T-helper 1 cell treated with Interleukin-12 subunit alpha and Interleukin-12 subunit beta and Interleukin-4 antibody, amounts not matched to agents 30 ng/mL and 1 ng/mL, for 36 hours (primary cell): ENCODE results near the gene LHPP. TPM values are rescaled to one million over a fixed set of nuclear protein-coding genes. Genes with fewer than 3 reads are reported as not detected.
"Not testable (repeated sequence)": the region's sequence is repeated elsewhere in the genome, so short reads cannot be mapped to it uniquely, and the experiment has no call there.

ENCODE experiments used
- intact Hi-C: fragments of 100-400 bp; cut with micrococcal nuclease; formaldehyde crosslinking; loops from one replicate; pipeline ENCODE4 v1.15.1; 2024
- total RNA-seq: library from RNA; stranded (reverse); gene quantifications from 2 replicates; pipeline ENCODE4 v1.2.3, GENCODE V29; 2022

LHPP gene
- total RNA-seq, 1 donor from 2014 or later, result 16.8 TPM

DNA sequence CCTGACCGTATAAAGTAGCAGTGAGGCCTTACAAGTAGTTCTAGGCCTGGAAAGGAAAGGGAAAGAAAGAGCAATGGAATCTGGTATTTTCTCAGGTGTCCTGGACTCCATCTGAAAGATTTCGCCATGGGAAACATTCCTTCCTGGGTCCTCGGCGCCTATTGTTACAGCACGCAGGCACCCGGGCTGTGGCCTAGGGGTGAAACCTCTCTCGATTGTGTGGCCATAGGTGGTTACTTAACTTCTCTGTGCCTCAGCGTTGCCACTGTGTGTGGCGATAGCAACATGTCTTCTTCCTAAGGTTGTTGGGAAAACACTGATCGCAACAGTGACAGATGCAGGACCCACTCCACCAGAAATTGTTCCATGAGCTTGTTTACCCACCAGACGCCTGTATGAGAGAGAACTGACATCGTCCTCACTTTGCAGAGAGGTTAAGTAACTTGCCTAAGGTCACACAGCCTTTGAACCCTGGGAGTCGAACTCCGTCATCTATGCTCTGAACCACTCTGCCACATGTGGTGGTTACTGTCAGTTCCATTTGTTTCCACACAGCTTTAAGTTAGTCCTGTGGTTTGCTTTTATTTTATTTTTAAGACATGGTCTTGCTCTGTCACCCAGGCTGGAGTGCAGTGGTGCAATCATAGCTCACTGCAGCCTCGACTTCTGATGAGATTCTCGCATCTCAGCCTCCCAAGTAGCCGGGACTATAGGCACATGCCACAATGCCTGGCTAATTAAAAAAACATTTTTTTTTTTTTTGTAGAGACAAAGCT lies 73.4 kb downstream of the LHPP start:
- intact Hi-C loops, result loop anchor here (5.0 kb wide), 1 partner anchor 92 kb away; no protein-coding TSS in a partner anchor

DNA sequence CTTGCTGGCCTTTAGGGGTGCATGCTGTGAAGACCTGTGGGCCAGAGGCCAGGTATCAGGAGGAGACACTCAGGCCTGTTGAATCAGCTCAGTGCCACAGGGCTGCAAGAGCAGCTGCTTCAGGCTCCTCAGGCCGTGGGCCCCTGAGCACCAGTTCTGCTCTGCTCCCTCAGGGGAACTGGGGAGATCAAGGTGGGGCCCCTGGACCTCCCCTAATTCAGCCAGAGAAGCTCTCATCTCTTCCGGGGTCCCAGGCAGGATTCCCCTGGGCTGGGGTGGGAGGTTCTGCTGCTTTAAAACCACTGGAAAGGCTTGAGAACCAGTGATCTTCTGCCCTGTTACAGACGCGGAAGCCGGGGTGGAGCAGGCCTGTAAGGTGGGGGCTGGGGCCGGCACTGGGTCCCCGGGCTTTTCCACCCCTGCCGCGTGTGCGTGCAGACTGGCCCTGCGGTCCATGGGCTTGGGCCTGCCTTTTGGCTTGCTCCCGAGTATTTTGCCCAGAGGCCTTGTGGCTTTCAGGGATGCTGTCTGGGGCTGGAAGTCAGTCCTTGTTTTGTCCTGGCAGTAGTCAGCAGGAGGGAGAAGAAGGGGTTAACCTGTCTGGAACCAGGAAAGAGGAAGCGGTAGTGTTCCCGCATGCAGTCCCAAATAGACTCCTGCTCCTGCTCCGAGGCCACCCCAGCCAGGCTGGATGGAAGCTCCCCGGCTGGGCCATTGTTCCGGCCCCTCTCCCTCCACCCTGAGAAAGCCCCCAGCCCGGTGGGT lies 74.3 kb downstream of the LHPP start:
- intact Hi-C loops, result no loop called here

GRCh38 chr10:124536496-124537050 lies 75.0 kb downstream of the LHPP start:
- intact Hi-C loops, result no loop called here

DNA sequence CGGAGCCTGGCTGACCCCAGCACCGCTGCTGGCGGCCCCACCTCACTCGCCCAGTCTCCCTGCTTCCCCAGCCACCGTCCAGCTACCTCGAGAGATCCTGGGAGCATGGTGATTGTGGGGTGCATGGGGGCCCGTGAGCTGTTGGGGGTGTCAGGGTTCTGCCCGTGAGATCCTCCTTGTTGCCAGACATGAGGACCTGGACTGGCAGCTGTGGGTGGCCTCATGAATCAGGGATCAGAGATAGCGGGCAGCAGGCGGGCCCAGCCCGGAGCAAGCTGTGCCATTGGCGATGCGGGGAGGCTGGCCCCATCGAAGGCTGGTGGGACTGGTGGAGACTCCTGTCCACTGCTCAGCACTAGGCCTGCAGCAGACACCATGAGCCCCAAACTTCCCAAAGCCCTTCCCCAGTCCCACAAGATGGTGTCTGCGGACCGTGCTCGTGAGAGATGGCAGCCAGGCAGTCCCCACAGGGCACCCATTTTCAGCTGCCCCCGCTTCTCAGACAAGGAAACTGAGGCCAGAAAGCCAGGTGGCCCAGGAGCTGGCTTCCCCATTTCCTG lies 75.6 kb downstream of the LHPP start:
- intact Hi-C loops, result no loop called here

DNA sequence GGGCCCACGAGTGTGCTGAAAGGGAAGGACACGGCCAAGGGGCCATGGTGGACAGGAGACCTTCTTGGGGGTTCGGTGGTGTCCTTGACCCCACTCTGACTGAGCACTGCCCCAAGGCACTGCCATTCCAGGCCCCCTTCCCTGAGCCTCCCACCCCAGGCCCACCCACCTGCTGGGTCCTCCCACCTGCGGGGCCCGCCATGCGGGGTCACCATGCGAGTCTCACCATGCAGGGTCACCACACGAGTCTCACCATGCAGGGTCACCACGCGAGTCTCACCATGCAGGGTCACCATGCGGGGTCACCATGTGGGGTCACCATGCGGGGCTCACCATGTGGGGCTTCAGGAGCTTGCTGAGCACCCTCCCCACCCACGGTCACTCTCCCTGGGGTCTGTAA lies 76.3 kb downstream of the LHPP start:
- intact Hi-C loops, result no loop called here

DNA sequence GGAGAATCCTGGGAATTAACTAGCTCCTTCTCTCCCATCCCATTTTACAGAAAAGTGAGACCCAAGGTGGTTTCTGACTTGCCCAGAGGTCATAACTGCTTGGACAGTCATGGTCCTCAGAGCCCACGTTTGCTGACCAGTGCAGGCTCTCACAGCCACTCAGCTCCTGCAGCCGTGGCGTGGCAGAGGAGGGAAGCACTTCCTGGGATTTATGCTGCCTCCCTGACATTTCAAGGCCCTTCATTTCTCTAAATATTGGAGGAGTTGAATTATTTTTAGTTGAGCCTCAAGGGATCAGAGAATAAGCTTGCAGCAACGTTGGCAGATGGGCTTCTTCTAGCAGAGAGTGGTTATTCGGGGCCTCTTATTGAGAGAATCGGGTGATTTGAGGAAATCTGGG lies 77.1 kb downstream of the LHPP start:
- intact Hi-C loops, result no loop called here

- intact Hi-C loops, result loop anchor here (1.0 kb wide), 5 partner anchors 10 to 287 kb away; no protein-coding TSS in a partner anchor
Observed at GRCh38 chr10:124539935-124540641, 78.5 kb downstream of the LHPP start.

DNA sequence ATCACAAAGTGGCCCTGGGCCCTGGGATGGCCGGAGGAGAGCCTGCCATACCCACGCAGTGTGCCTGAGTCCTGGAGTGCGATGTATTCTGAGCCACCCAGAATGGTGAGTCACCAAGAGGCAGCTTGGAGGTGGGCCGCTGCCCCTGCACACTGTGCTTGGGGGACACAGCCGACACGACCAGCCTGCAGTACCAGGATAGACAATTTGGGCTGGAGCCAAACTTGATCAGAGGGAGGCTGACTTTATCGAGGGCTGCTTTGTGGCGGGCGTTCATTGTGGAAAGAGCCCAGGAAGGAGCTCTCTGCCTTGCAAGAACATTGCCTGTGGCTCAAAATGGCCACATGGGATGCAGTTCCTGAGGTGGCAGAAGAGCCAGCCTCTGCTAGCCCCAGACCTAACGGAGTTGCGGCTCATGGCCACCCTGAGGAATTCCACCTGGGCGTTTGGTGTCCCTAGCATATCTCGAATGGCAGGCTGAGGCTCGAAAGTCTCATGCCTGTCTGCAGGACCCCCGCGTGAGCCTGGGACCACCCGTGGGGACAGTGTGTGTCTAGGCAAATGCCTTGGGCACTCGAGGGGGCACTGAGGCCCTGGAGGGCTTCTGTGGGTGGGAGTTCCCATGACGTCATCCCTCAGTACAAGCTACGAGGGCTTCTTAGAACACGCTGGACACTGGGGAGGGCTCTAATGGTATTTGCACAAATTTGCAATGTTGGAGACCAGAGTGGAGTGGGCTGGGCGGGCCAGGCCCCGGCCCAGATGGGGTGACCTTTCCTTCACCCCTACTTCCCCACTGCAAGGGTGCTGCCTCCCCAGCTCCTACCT lies 79.7 kb downstream of the LHPP start:
- intact Hi-C loops, result no loop called here

GRCh38 chr10:124542336-124542735 lies 80.7 kb downstream of the LHPP start:
- intact Hi-C loops, result no loop called here

GRCh38 chr10:124543146-124543545 lies 81.5 kb downstream of the LHPP start:
- intact Hi-C loops, result no loop called here

DNA sequence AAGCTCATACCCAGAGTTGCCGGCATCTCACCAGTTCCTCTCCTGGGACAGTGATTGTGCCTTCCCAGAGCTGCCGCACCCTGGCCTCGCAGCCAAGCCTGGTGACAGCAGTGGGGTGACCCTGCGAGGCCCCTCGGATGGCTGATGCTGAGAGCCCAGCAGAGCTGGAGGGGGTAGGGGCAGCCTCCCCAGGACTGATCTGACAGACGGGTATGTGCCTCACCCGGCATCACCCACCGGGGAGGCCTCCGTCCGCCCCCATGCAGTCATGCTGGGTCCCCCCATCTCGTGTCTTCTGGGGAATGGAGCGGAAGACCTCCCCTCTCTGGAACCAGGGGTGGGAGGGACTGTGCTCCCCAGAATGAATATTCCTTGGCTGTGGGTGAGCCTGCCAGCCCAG lies 82.3 kb downstream of the LHPP start:
- intact Hi-C loops, result no loop called here

- intact Hi-C loops, result no loop called here
Observed at GRCh38 chr10:124544711-124545110, 83.1 kb downstream of the LHPP start.

DNA sequence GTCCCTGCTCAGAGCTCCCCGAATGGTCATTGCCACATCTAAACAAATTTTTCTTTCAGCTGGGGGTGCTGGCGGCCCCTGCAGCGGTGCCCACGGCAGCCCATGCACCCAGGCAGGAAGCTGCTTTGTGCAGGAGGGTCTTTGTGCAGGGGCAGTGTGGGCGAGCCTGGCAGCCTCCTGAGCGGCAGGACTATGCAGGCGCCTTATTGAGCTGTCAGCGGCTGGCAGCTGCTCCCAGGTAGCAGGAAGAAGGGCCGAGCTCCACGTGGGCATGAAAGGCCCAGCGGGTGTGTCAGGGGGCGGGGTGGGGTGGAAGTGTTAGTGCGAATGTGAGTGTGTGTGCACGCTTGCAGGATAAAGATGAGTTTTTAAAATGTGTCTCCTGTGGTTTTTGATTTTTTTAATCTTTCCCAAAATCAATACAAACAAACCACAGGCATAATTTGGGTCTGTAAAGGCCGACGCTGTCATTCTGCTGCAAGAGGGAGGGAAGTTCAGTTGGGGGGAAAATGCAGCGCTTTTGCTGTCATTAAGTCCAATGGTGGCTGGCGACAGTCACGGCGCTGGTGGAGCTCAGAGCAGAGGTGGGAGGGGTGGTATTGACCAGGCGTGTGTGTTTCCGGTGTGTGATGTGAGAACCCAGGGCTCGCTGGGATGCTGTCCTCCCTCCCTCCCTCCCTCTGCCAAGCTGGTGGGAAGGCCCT lies 83.9 kb downstream of the LHPP start:
- intact Hi-C loops, result no loop called here

- intact Hi-C loops, result no loop called here
Observed at GRCh38 chr10:124546055-124546369, 84.4 kb downstream of the LHPP start.

GRCh38 chr10:124546957-124547646 lies 85.5 kb downstream of the LHPP start:
- intact Hi-C loops, result no loop called here

DNA sequence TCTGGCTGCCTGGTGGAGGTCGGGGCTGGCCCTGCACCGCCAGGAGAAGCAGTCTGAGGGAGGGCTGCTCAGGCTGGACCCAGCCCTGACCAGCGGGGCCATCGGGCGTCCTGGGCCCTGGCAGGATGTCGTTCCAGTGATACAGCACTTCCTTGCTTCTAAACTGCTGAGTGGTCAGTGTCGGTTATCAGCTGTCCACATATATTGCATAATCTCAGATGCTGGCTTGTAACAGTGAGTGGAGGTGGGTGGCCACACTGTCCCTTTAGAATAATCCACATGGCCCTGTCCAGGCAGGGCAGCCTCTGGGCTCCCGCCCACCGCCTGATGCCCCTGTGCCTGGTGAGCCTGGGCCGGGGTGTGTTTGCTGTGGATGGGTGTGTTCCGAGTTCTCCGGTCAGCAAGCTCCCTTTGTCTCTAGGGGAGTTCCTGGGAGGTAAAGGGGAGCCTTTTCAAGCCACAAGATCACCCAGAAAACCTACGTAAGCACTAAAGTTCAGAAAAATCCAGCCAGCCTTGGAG lies 86.1 kb downstream of the LHPP start:
- intact Hi-C loops, result no loop called here

DNA sequence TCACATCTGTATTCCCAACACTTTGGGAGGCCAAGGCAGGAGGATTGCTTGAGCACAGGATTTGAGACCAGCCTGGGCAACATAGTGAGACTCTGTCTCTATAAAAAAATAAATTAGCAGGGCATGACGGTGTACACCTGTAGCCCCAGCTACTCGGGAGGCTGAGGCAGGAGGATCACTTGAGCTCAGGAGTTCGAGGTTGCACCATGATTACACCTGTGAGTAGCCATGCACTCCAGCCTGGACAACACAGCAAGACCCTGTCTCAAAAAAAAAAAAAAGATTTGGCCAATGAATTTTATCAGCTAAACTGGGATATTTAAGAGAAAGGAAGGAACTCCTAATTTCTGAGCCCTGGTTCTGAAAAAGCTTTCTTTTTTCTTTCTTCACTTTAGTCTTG lies 87.5 kb downstream of the LHPP start:
- intact Hi-C loops, result not testable (repeated sequence)

DNA sequence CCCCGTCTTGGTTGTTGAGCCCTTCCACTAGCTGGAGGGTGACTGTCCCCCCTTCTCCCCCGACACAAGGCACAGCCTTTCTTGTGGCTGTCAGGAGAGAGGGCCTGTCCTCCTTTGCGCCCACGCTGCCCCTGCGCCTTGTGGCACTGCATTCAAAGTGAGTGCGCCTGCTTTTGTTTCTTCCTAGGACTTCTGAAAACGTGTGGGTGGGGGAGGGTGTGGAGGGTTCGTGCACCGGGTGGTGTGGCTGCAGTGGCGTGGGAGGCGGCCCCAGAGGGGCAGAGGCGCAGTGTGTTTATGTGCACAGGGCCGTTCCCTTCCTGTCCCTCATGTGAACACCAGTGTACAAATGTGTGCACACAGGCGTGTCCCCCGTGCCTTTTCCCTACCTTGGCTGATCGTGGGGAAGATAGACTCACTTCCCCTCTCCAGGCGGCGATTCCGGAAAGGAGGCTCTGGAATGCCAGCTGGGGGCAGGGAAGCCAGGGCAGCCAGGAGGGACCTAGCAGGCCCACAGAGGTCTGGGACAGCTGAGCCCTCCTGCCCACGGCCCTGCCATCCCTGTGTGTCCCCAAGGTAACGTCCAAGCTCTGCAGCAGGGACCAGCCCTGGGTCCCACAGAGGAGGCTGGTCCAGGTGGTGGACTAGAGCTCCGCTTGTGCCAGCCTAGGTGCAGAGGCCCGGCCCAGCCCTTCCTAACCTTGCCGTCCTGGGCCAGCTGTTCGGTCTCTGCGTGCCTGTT lies 88.8 kb downstream of the LHPP start:
- intact Hi-C loops, result no loop called here
